PFSK-1 (cell line): ENCODE results near the gene TBC1D22B.

ENCODE experiments used
- POLR2AphosphoS5 ChIP-seq: IDR thresholded peaks from 2 replicates; pipeline ENCODE4 v1.6.1; 2012; ENCODE audit warnings: low read depth, mild to moderate bottlenecking, control low read depth, low read length, moderate library complexity
- REST ChIP-seq, 2 experiments: IDR thresholded peaks; 2 replicates each; pipeline versions ENCODE4 v1.6.1 to v1.8.0; 2011 to 2012; ENCODE audit warnings: low read depth in 2 of 2, low read length in 2 of 2, control low read depth in 1 of 2, inconsistent platforms in 1 of 2, mild to moderate bottlenecking in 1 of 2, moderate library complexity in 1 of 2; ENCODE audit not compliant: insufficient read depth in 1 of 2
- TAF1 ChIP-seq: IDR thresholded peaks from 2 replicates; pipeline ENCODE4 v1.6.1; 2012; ENCODE audit warnings: low read length, control low read depth, borderline replicate concordance; ENCODE audit not compliant: insufficient read depth

- no peak for TF ChIP-seq POLR2AphosphoS5
- no peak for TF ChIP-seq REST (IDR thresholded peaks at IDR 0.05; ENCODE audit: insufficient read depth in 1 of 2, low read depth in 2 of 2, low read length in 2 of 2)
- no peak for TF ChIP-seq TAF1
Observed at GRCh38 chr6:37332894-37333293, 75.3 kb downstream of the TBC1D22B start.
